DMS 273 (cell line): ENCODE results near the gene RAB40A.
"Not testable (repeated sequence)": the region's sequence is repeated elsewhere in the genome, so short reads cannot be mapped to it uniquely, and the experiment has no call there.

Experiments
- DNase-seq: peaks from one replicate; lab custom pipeline; 2025; ENCODE audit not compliant: unreplicated experiment; lab: John Stamatoyannopoulos, UW

Gene RAB40A

GRCh38 chrX:103524747-103525146 is 5.5 kb upstream of the RAB40A start:
- no peak for DNase-seq

- DNase-seq = no peak
These were observed 4.3 kb upstream of the RAB40A start for GRCh38 chrX:103523605-103524004.

GRCh38 chrX:103520386-103520785 is 1.1 kb upstream of the RAB40A start:
- DNase-seq = no peak

GRCh38 chrX:103518571-103518970 is 718 bp downstream of the RAB40A start:
- no peak for DNase-seq

- no peak for DNase-seq
These were observed 2.0 kb downstream of the RAB40A start for GRCh38 chrX:103517246-103517645.

- no peak for DNase-seq
These were observed 5.7 kb downstream of the RAB40A start for GRCh38 chrX:103513476-103514108.

GRCh38 chrX:103513067-103513466 is 6.2 kb downstream of the RAB40A start:
- DNase-seq = no peak

- no peak for DNase-seq
These were observed 9.3 kb downstream of the RAB40A start for GRCh38 chrX:103510031-103510430.

- no peak for DNase-seq
These were observed 15.5 kb downstream of the RAB40A start for GRCh38 chrX:103503853-103504207.

GRCh38 chrX:103503163-103503852 is 16.0 kb downstream of the RAB40A start:
- no peak for DNase-seq

- no peak for DNase-seq
These were observed 20.5 kb downstream of the RAB40A start for GRCh38 chrX:103498786-103499185.

- DNase-seq = no peak
These were observed 23.5 kb downstream of the RAB40A start for GRCh38 chrX:103495786-103496185.

- DNase-seq = not testable (repeated sequence)
These were observed 25.7 kb downstream of the RAB40A start for GRCh38 chrX:103493578-103493977.

- DNase-seq = peak; percentile 69
These were observed 29.6 kb downstream of the RAB40A start for GRCh38 chrX:103489733-103490132.

GRCh38 chrX:103488794-103489193 is 30.5 kb downstream of the RAB40A start:
- DNase-seq = no peak

GRCh38 chrX:103488332-103488731 is 31.0 kb downstream of the RAB40A start:
- DNase-seq = peak; percentile 64

GRCh38 chrX:103483720-103484119 is 35.6 kb downstream of the RAB40A start:
- no peak for DNase-seq

GRCh38 chrX:103480526-103480925 is 38.8 kb downstream of the RAB40A start:
- no peak for DNase-seq

- no peak for DNase-seq
These were observed 41.8 kb downstream of the RAB40A start for GRCh38 chrX:103477496-103477895.

GRCh38 chrX:103475381-103475780 is 43.9 kb downstream of the RAB40A start:
- no peak for DNase-seq

GRCh38 chrX:103469977-103470376 is 49.3 kb downstream of the RAB40A start:
- DNase-seq = not testable (repeated sequence)

GRCh38 chrX:103467887-103468286 is 51.4 kb downstream of the RAB40A start:
- no peak for DNase-seq

- DNase-seq = no peak
These were observed 52.1 kb downstream of the RAB40A start for GRCh38 chrX:103467156-103467555.
